Measurements from ENCODE around the gene CX3CL1. TPM values are rescaled to one million over a fixed set of nuclear protein-coding genes. Genes with fewer than 3 reads are reported as not detected.

Gene CX3CL1
- polyA plus RNA-seq, 1 donor (not counting 4 experiments of a cell fraction or from before 2014, with no cell fraction given), result 0.47 TPM

- H3K27ac ChIP-seq (ENCODE audit: control insufficient read depth, insufficient read depth, low read length), result no peak overlapping the region
- dilution Hi-C loops (cut with MboI; ENCODE audit: extremely low pct_ligation_motif_present, low sequenced_read_pairs), result no loop called here
- no peak for FAIRE-seq
Observed at GRCh38 chr16:57389087-57389468, 16.8 kb downstream of the CX3CL1 start.

GRCh38 chr16:57390636-57391295, 18.5 kb downstream of the CX3CL1 start:
- no peak for DNase-seq (ENCODE audit: low read depth, low spot score)
- Histone ChIP-seq H3K4me3 (ENCODE audit: control insufficient read depth in 2 of 3, extremely low read depth in 1 of 3, insufficient read depth in 2 of 3, low read depth in 1 of 3, low read length in 3 of 3) (no peak overlapping the region), H3K4me1 (ENCODE audit: control insufficient read depth, extremely low read depth, insufficient read depth, low read length) (peaks cover 17% of the 10 kb centered on the region), H3K4me2 (ENCODE audit: control insufficient read depth, extremely low read depth, insufficient read depth, low read depth, low read length) (no peak overlapping the region), H3K27me3 (ENCODE audit: control insufficient read depth, extremely low read depth, insufficient read depth, low read length) (peaks cover 11% of the 10 kb centered on the region), H3K36me3 (ENCODE audit: control insufficient read depth in 2 of 2, extremely low read depth in 1 of 2, insufficient read depth in 2 of 2, low read length in 2 of 2) (no peaks in the 10 kb centered on the region), H3K27ac (ENCODE audit: control insufficient read depth, insufficient read depth, low read length) (no peak overlapping the region), H3K79me2 (ENCODE audit: control insufficient read depth, insufficient read depth, low read length) (no peaks in the 10 kb centered on the region), H3K9me1 (ENCODE audit: control insufficient read depth, extremely low read depth, insufficient read depth, low read length) (peaks cover 2% of the 10 kb centered on the region), H3K9ac (ENCODE audit: control insufficient read depth, extremely low read depth, insufficient read depth, low read length) (no peak overlapping the region), H2AFZ (ENCODE audit: control insufficient read depth, low read length) (no peak overlapping the region), H3K9me3 (ENCODE audit: control insufficient read depth, low read depth, low read length) (no peaks in the 10 kb centered on the region), H4K20me1 (ENCODE audit: control insufficient read depth, extremely low read depth, insufficient read depth, low read length) (no peaks in the 10 kb centered on the region)
- no peak for FAIRE-seq
- dilution Hi-C loops (cut with MboI; ENCODE audit: extremely low pct_ligation_motif_present, low sequenced_read_pairs), result no loop called here
- TF ChIP-seq CTCF (optimal IDR thresholded peaks at IDR 0.05 in 1 of 3, IDR thresholded peaks at IDR 0.05 in 1 of 3, conservative IDR thresholded peaks at IDR 0.05 in 1 of 3; ENCODE audit: extremely low read depth in 1 of 3, insufficient read depth in 2 of 3, low read length in 3 of 3) (no peak), EZH2 (IDR thresholded peaks at IDR 0.05; ENCODE audit: low read length) (no peak)

More at GRCh38 chr16:57389087-57389468, 16.8 kb downstream of the CX3CL1 start:
- Histone ChIP-seq H3K79me2 (ENCODE audit: control insufficient read depth, insufficient read depth, low read length) (no peaks in the 10 kb centered on the region), H4K20me1 (ENCODE audit: control insufficient read depth, extremely low read depth, insufficient read depth, low read length) (no peaks in the 10 kb centered on the region), H3K4me1 (ENCODE audit: control insufficient read depth, extremely low read depth, insufficient read depth, low read length) (peaks cover 11% of the 10 kb centered on the region), H3K4me2 (ENCODE audit: control insufficient read depth, extremely low read depth, insufficient read depth, low read depth, low read length) (no peak overlapping the region), H2AFZ (ENCODE audit: control insufficient read depth, low read length) (no peak overlapping the region), H3K9me3 (ENCODE audit: control insufficient read depth, low read depth, low read length) (no peaks in the 10 kb centered on the region), H3K36me3 (ENCODE audit: control insufficient read depth in 2 of 2, extremely low read depth in 1 of 2, insufficient read depth in 2 of 2, low read length in 2 of 2) (no peaks in the 10 kb centered on the region), H3K9me1 (ENCODE audit: control insufficient read depth, extremely low read depth, insufficient read depth, low read length) (peaks cover 1% of the 10 kb centered on the region), H3K27me3 (ENCODE audit: control insufficient read depth, extremely low read depth, insufficient read depth, low read length) (peaks cover 11% of the 10 kb centered on the region), H3K4me3 (ENCODE audit: control insufficient read depth in 2 of 3, extremely low read depth in 1 of 3, insufficient read depth in 2 of 3, low read depth in 1 of 3, low read length in 3 of 3) (no peak overlapping the region), H3K9ac (ENCODE audit: control insufficient read depth, extremely low read depth, insufficient read depth, low read length) (no peak overlapping the region)
- TF ChIP-seq CTCF (optimal IDR thresholded peaks at IDR 0.05 in 1 of 3, IDR thresholded peaks at IDR 0.05 in 1 of 3, conservative IDR thresholded peaks at IDR 0.05 in 1 of 3; ENCODE audit: extremely low read depth in 1 of 3, insufficient read depth in 2 of 3, low read length in 3 of 3) (no peak), EZH2 (IDR thresholded peaks at IDR 0.05; ENCODE audit: low read length) (no peak)
- no peak for DNase-seq (ENCODE audit: low read depth, low spot score)

Data from keratinocyte (primary cell).